T-helper 9 cell (primary cell): ENCODE results near the gene MRTFA.
"Not testable (repeated sequence)": the region's sequence is repeated elsewhere in the genome, so short reads cannot be mapped to it uniquely, and the experiment has no call there.

ENCODE experiments used
- DNase-seq: peaks from one replicate; pipeline ENCODE4 v3.0.0-alpha.2; 2020

Gene MRTFA

GRCh38 chr22:40547729-40548143, 88.8 kb downstream of the MRTFA start:
- DNase-seq = no peak

GRCh38 chr22:40544758-40545157, 91.8 kb downstream of the MRTFA start:
- DNase-seq = no peak

GRCh38 chr22:40542821-40543540, 93.5 kb downstream of the MRTFA start:
- no peak for DNase-seq

- DNase-seq = no peak
These were observed 95.2 kb downstream of the MRTFA start for GRCh38 chr22:40541300-40541699.

- DNase-seq = no peak
These were observed 96.3 kb downstream of the MRTFA start for GRCh38 chr22:40540265-40540664.

- DNase-seq = not testable (repeated sequence)
These were observed 100.4 kb downstream of the MRTFA start for GRCh38 chr22:40536149-40536548.

GRCh38 chr22:40535642-40536041, 100.9 kb downstream of the MRTFA start:
- no peak for DNase-seq

- no peak for DNase-seq
These were observed 101.4 kb downstream of the MRTFA start for GRCh38 chr22:40535189-40535512.

- no peak for DNase-seq
These were observed 101.9 kb downstream of the MRTFA start for GRCh38 chr22:40534379-40535188.

GRCh38 chr22:40533712-40534378, 102.7 kb downstream of the MRTFA start:
- DNase-seq = peak; percentile 13

GRCh38 chr22:40531951-40532900, 104.3 kb downstream of the MRTFA start:
- no peak for DNase-seq

- DNase-seq = not testable (repeated sequence)
These were observed 106.1 kb downstream of the MRTFA start for GRCh38 chr22:40530391-40530790.

- no peak for DNase-seq
These were observed 106.7 kb downstream of the MRTFA start for GRCh38 chr22:40529821-40530220.

- no peak for DNase-seq
These were observed 109.6 kb downstream of the MRTFA start for GRCh38 chr22:40526960-40527359.

- peak; percentile 72 for DNase-seq
These were observed 111.2 kb downstream of the MRTFA start for GRCh38 chr22:40525250-40525884.

GRCh38 chr22:40524392-40525249, 111.9 kb downstream of the MRTFA start:
- no peak for DNase-seq

GRCh38 chr22:40522141-40522540, 114.4 kb downstream of the MRTFA start:
- no peak for DNase-seq

- no peak for DNase-seq
These were observed 115.5 kb downstream of the MRTFA start for GRCh38 chr22:40521046-40521445.

- DNase-seq = no peak
These were observed 116.0 kb downstream of the MRTFA start for GRCh38 chr22:40520562-40520961.

GRCh38 chr22:40519948-40520331, 116.6 kb downstream of the MRTFA start:
- no peak for DNase-seq
